WI38 (cell line): ENCODE data around the gene DNAI4.
"Not testable (repeated sequence)": the region's sequence is repeated elsewhere in the genome, so short reads cannot be mapped to it uniquely, and the experiment has no call there.

Source experiments
- H3K4me3 ChIP-seq: 2 replicates; pipeline ENCODE4 v1.5.1; 2011; ENCODE audit warnings: low read depth, mild to moderate bottlenecking, control low read depth, low read length
- CTCF ChIP-seq: IDR thresholded peaks from 2 replicates; pipeline ENCODE4 v1.5.1; 2012; ENCODE audit warnings: low read depth, mild to moderate bottlenecking, control low read depth, low read length

The DNAI4 gene

GRCh38 chr1:66834926-66835325 is 89.7 kb downstream of the DNAI4 start:
- no peak overlapping the region for H3K4me3 ChIP-seq
- TF ChIP-seq CTCF, result no peak

GRCh38 chr1:66833112-66833511 is 91.5 kb downstream of the DNAI4 start:
- H3K4me3 ChIP-seq, result no peak overlapping the region
- no peak for TF ChIP-seq CTCF

- no peak overlapping the region for H3K4me3 ChIP-seq
- TF ChIP-seq CTCF, result no peak
These were observed 93.0 kb downstream of the DNAI4 start for GRCh38 chr1:66831529-66832239.

GRCh38 chr1:66824771-66825170 is 99.9 kb downstream of the DNAI4 start:
- TF ChIP-seq CTCF, result no peak

GRCh38 chr1:66809736-66810326 is 114.8 kb downstream of the DNAI4 start:
- H3K4me3 ChIP-seq, result no peak overlapping the region
- no peak for TF ChIP-seq CTCF

More at GRCh38 chr1:66824771-66825170, 99.9 kb downstream of the DNAI4 start:
- no peak overlapping the region for H3K4me3 ChIP-seq

- no peak overlapping the region for H3K4me3 ChIP-seq
- no peak for TF ChIP-seq CTCF
These were observed 115.4 kb downstream of the DNAI4 start for GRCh38 chr1:66809245-66809644.

- not testable (repeated sequence) for H3K4me3 ChIP-seq
These were observed 128.8 kb downstream of the DNAI4 start for GRCh38 chr1:66795839-66796238.
